Inflammatory macrophage treated with lipopolysaccharide for 4 hours (primary cell): ENCODE data around the gene STAC.
"Not testable (repeated sequence)": the region's sequence is repeated elsewhere in the genome, so short reads cannot be mapped to it uniquely, and the experiment has no call there.

ENCODE experiments used
- DNase-seq: peaks from one replicate; pipeline ENCODE4 v3.0.0-alpha.2; 2020

The STAC gene

DNA sequence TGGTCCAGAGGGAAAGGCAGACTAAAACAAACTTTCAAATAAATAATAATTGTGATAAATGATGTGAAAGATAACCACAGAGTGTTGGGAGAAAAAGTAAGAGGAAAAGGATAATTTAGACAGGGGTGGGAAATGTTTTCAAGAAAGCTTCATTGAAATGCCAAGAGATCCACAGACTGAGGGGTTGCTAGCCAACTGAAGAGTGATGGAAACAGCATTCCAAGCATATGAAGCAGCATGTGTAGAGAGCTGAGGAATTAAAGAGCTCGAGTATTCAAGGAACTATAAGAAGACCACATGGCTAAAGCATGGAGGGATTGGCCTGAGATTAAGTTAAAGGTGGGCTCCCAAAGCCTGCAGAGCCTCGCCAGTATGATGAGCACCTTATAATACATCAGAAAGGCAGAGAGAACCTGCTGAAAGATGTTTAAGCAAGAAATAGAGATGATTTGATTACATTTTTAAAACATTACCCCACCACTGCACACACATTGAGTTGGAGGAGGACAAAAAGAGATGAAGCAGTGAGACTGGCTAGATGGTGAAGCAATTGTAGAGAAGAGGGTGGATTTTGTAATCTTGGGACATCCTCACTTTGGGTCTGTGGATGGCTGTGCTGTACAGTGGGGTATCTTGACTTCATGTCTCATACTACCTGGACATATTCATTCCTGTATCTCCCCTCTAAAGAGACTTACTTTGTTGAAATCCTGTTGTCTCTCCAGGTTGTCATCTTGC, 100.8 kb downstream of the STAC start:
- DNase-seq: peak; percentile 35

- peak; percentile 80 for DNase-seq
Measured at GRCh38 chr3:36482256-36482655, 102.0 kb downstream of the STAC start.

GRCh38 chr3:36482880-36483279, 102.6 kb downstream of the STAC start:
- no peak for DNase-seq

DNA sequence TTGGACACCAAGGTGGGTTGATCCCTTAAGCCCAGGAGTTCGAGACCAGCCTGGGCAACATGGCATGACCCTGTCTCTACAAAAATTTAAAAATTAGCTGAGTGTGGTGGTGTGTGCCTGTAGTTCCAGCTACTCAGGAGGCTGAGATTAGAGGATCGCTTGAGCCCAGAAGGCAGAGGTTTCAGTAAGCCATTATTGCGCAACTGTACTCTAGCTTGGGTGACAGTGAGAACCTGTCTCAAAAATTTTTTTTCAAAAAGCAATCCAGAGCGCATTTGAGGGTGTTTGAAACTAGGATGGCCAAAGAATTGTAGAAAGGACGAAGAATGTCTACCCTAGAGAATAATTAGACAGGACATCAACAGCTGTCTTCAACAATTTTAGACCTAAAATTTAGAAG, 103.4 kb downstream of the STAC start:
- no peak for DNase-seq

GRCh38 chr3:36484386-36484785, 104.1 kb downstream of the STAC start:
- DNase-seq: no peak

DNA sequence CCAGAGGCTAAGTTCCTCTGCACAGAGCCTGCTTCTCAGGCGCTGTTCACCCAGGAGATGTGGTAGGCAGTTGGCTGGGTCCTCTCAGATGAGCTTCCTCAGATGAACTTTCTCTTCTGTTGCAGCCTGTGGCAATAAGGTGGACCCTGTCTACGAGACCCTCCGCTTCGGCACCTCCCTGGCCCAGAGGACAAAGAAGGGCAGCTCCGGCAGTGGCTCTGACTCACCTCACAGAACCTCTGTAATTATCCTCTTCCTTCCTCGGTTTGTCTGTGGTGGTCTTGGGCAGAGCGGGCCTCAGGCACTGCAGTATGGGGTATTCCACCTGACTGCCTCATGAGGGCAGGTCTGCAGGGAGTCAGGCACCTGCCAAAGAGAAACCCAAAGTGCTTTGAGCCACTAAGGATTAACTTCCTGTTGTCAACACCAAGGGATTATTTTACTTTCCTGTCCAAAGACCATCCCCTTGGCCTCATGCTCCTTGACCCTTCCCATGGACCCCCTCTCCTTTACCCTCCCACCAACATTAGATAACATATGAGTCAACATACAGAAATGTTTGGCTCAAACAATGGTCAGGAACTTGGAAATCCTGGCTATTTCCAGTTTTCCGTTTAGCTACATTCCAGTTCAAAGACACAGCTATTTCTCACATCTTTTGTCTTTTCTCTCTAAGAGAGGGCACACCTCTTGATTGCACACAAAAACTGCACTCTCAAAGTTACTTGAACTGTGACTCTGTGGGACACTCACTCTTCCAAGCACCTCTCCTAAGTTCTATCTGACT, 105.9 kb downstream of the STAC start:
- DNase-seq: no peak

- DNase-seq: no peak
Measured at GRCh38 chr3:36487616-36488015, 107.3 kb downstream of the STAC start.

DNA sequence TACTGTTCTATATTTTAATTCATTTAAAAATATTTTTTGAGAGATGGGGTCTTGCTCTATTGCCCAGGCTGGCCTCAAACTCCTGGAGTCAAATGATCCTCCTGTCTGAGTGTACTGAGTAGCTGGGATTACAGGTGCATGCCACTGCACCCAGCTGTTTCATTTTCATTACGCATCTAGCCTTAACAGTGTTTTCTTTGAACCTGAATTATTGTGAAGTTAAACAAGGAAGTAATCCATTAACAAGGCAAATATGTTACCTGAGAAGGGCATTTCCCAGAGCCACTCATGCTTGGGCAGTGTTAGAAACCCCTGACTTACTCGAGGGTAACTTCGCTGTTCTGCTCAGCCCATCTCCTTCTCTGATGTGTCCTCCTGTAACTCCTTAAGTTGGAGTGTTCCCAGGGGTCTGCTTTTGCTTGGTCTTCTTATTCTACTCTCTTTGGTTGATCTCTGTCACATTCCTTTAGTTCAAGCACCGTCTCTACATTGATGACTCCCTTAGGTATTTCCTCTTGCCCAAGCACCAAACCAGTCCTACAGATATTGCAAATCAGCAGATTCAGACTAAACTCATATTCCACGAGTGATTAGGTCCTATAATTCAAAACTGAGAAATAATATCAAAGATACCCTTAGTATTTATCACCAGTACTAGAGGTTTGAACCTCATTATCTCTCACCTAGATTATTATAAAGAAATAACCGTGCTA, 107.9 kb downstream of the STAC start:
- no peak for DNase-seq

DNA sequence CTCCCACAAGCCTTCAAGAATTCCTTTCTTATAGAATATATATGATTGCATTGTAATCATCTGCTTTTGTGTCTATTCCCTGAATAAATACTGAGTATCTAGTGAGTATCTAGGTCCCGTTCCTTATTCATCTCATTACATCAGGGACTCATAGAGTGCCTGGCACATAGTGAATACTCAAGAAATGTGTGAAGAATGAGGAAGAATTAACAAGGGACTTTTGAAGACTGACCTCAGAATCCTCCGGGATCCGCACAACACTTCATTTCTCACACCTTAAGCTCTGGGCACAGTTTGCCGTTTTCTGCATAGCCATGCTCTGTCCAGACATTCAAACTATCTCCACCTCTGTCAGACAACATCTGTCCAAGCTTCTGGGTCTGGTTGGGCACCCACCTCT, 108.8 kb downstream of the STAC start:
- no peak for DNase-seq

DNA sequence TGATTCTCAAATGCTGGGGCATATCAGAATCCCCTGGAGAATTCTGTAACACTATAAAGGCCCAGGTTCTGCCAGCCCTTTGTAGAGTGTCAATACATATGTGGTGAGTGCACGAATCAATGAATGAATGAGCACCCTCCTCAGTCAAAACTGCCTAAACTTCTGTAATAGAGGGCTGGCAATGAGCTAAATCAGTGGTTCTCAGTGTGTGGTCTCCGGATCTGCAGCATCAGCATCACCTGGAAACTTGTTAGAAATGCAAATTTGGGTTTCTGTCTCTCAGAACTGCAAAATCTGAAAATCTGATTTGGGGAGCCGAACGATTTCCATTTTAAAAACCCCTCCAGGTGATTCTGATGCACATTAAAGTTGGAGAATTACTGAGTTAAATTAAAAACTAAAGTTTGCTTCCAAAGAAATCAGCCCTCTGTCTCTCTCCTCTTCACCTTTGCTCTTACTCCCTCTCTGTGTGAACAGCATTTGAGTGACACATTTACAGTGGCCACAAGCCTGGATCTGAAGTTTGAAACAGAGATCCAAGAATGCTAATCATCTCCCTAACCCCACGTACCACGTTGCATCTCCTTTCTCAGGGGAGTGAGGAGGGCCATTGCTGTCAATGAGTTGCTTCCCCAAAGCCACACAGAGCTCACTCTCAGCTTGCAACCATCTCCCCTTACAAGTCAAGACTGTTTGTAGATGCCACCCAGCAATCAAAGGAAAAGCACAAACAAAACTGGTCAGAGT, 109.5 kb downstream of the STAC start:
- no peak for DNase-seq

DNA sequence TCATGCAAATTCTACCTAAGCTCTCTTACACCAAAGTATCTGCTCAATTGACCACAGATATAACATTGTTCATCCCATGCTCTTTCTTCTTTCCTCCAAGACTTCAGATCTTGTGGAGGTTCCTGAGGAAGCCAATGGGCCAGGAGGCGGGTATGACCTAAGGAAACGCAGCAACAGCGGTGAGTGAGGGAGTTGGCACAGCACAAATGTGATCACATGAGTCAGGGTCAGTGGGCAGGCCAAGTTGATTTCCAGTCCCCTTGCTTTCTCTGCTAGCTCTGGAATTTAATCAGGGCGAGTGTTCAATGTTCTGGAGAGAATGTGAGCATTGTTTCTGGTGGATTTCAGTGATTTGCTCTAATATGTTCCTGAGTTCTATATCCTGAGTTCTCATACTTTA, 112.7 kb downstream of the STAC start:
- peak; percentile 65 for DNase-seq

DNA sequence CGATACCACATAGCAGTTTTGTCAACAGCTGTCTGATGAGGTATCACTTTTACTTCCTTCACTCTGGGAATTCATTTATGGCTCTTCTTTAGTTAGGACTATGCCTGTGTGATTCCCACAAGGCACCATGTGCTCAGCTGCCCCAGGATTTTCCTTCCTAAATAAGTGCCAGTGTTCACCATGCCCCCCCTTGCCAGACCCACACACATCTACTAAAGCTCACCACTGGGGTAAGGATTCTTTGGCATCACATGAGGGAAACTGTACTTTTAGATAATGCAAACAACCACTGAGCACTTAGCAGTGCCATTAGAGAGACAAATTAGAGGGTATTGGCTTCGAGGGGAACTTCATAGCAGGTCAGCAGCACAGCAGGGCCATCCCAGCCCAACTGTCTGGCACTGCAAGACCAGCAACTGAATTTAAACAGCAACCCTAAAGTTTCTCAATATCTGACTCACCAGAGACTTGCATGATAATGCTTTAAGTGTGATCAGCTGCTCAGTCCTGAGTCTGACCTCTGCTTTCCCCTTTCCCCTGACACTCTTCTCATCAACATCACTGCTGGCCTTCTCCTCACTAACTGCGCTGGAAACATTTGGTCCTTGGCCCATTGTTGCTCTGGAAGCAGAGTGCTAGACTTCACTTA, 114.3 kb downstream of the STAC start:
- DNase-seq: peak; percentile 97

GRCh38 chr3:36496684-36497633, 116.7 kb downstream of the STAC start:
- peak; percentile 83 for DNase-seq

GRCh38 chr3:36500053-36500452, 119.7 kb downstream of the STAC start:
- not testable (repeated sequence) for DNase-seq

- DNase-seq: peak; percentile 76
Measured at GRCh38 chr3:36501616-36502015, 121.3 kb downstream of the STAC start.

GRCh38 chr3:36505393-36505792, 125.1 kb downstream of the STAC start:
- DNase-seq: no peak

GRCh38 chr3:36511791-36512486, 131.6 kb downstream of the STAC start:
- DNase-seq: no peak

GRCh38 chr3:36512555-36512954, 132.3 kb downstream of the STAC start:
- DNase-seq: no peak

DNA sequence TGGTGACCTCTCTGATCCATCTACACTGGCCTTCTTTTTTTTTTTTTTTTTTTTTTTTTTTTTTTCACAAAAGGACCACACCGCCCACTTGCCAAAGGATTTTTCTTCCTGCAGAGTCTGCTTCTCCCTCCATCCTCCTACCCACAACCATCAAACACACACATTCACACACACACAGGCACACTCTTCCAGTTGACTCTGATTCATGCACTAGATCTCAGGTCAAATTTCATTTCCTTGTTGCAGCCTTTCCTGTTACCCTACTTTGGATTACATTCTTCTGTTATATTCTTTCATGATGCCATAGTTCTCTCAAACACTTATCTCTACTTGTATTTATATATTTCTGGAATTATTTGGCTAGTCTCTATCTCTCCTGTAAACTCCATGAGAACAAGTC, 133.9 kb downstream of the STAC start:
- DNase-seq: no peak

DNA sequence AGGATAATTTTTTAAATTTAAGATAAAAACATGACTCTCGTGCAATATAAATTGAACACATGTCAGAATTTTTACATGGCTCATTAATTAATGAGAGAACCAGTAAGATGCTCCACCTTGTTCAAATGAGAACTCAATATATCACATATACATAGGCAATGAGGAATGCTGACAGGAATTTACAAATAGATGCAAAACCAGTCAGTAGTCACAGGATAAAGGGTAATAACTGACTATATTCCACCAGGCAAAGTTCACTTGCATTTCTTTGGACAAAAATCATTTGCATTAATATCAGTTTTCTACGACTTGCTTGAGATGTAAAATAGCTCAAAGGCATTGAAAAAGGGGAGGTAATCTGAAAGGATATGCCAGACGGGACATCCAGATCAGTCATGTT, 139.4 kb downstream of the STAC start:
- DNase-seq: no peak
